CD4-positive, alpha-beta memory T cell (primary cell): ENCODE measurements around the gene MCCD1. TPM values are rescaled to one million over a fixed set of nuclear protein-coding genes. Genes with fewer than 3 reads are reported as not detected.
A peak's percentile ranks its signal among the peaks of the same experiment; 100 is the strongest.

Experiments
- CTCF ChIA-PET: fragments of 350-600 bp; sonication (Branson Sonifier 250); formaldehyde crosslinking; loops from one replicate; lab custom pipeline; 2021; ENCODE audit warnings: inconsistent platforms; ENCODE audit not compliant: partially characterized antibody; lab: Charles Lee
- POLR2A ChIA-PET: fragments of 350-600 bp; sonication (Branson Sonifier 250); formaldehyde crosslinking; loops from one replicate; lab custom pipeline; 2021; ENCODE audit not compliant: partially characterized antibody; lab: Charles Lee
- DNase-seq, 5 donors: peaks; one replicate each; pipeline versions ENCODE4 v3.0.0 to v3.0.0-alpha.2; 2020 to 2022; ENCODE audit warnings: mixed read lengths in 1 of 5
- H3K27ac ChIP-seq: one replicate; pipeline ENCODE4 v1.7.0; 2013; ENCODE audit warnings: low read depth, low read length
- H3K27me3 ChIP-seq: 2 replicates; pipeline ENCODE4 v1.7.0; 2013; ENCODE audit warnings: mild to moderate bottlenecking, low read length, moderate library complexity; ENCODE audit not compliant: insufficient read depth
- H3K36me3 ChIP-seq: 2 replicates; pipeline ENCODE4 v1.7.0; 2013; ENCODE audit warnings: mild to moderate bottlenecking, low read length, moderate library complexity; ENCODE audit not compliant: insufficient read depth
- H3K4me1 ChIP-seq: 2 replicates; pipeline ENCODE4 v1.7.0; 2013; ENCODE audit warnings: mild to moderate bottlenecking, low read length, moderate library complexity; ENCODE audit not compliant: insufficient read depth
- H3K4me3 ChIP-seq, 2 donors: one replicate each; pipeline ENCODE4 v1.7.0; 2013; ENCODE audit warnings: low read length in 2 of 2, mild to moderate bottlenecking in 1 of 2
- H3K9me3 ChIP-seq, 2 donors: one replicate each; pipeline ENCODE4 v1.7.0; 2013; ENCODE audit warnings: low read length in 2 of 2, control low read depth in 1 of 2; ENCODE audit not compliant: control insufficient read depth in 1 of 2
- H3K27ac Mint-ChIP-seq, 7 donors: one replicate each; pipeline ENCODE4 v1.8.0; 2020 to 2021; ENCODE audit warnings: mixed read lengths in 7 of 7, mild to moderate bottlenecking in 6 of 7, inconsistent platforms in 3 of 7, moderate library complexity in 3 of 7
- H3K27me3 Mint-ChIP-seq, 2 donors: one replicate each; pipeline ENCODE4 v1.8.0; 2020 to 2021; ENCODE audit warnings: mixed read lengths in 2 of 2
- H3K36me3 Mint-ChIP-seq, 2 donors: one replicate each; pipeline ENCODE4 v1.8.0; 2020 to 2021; ENCODE audit warnings: mixed read lengths in 2 of 2, inconsistent platforms in 1 of 2, mild to moderate bottlenecking in 1 of 2
- H3K4me1 Mint-ChIP-seq, 4 donors: one replicate each; pipeline ENCODE4 v1.8.0; 2020 to 2021; ENCODE audit warnings: mixed read lengths in 4 of 4, mild to moderate bottlenecking in 1 of 4
- H3K4me3 Mint-ChIP-seq, 8 donors: one replicate each; pipeline ENCODE4 v1.8.0; 2020 to 2021; ENCODE audit warnings: mixed read lengths in 8 of 8, mild to moderate bottlenecking in 7 of 8, moderate library complexity in 6 of 8, inconsistent platforms in 3 of 8
- H3K9me3 Mint-ChIP-seq, 8 donors: one replicate each; pipeline ENCODE4 v1.8.0; 2020 to 2021; ENCODE audit warnings: mixed read lengths in 8 of 8, mild to moderate bottlenecking in 5 of 8, inconsistent platforms in 3 of 8, moderate library complexity in 1 of 8
- intact Hi-C: fragments of 100-400 bp; cut with micrococcal nuclease; formaldehyde crosslinking; loops from one replicate; pipeline ENCODE4 v1.15.1; 2023
- polyA plus RNA-seq, 2 donors: library from polyadenylated mRNA; unstranded; fragments of 300-500 nt; fragmentation: Illumina TruSeq; gene quantifications; one replicate each; pipeline ENCODE4 v1.2.3, GENCODE V29; 2021
- total RNA-seq, 2 experiments: library from RNA; stranded (reverse); gene quantifications; one replicate each; pipeline ENCODE4 v1.2.3, GENCODE V29; 2021

Gene MCCD1
- total and polyA plus RNA-seq, 4 experiments from 2014 or later, result not detected

GRCh38 chr6:31529329-31530150 is 778 bp downstream of the MCCD1 start:
- DNase-seq, result no peak
- no peaks in the 10 kb centered on the region for H3K9me3 ChIP-seq
- intact Hi-C loops, result no loop called here
- Mint-ChIP-seq H3K27ac (no peak overlapping the region), H3K9me3 (no peaks in the 10 kb centered on the region), H3K36me3 (peaks cover 37 to 48% of the 10 kb centered on the region in 2 donors), H3K4me3 (no peak overlapping the region), H3K4me1 (peaks cover 4 to 16% (median 6%) of the 10 kb centered on the region in 4 donors), H3K27me3 (no peaks in the 10 kb centered on the region)
- H3K4me1 ChIP-seq, result peaks cover 3% of the 10 kb centered on the region
- no peak overlapping the region for H3K27ac ChIP-seq
- H3K36me3 ChIP-seq, result peaks cover 48% of the 10 kb centered on the region
- no peaks in the 10 kb centered on the region for H3K27me3 ChIP-seq
- ChIA-PET POLR2A (interaction anchor here (0.8 to 5.6 kb wide), 5 partner anchors 11 to 37 kb away, joined by 3 to 38 read pairs (median 4); partner anchors contain the start of genes DDX39B and MICB), CTCF (interaction anchor here (1.2 to 1.6 kb wide), 2 partner anchors 12 to 69 kb away, joined by 3 to 4 read pairs; no protein-coding TSS in a partner anchor)
- no peak overlapping the region for H3K4me3 ChIP-seq

- H3K4me3 Mint-ChIP-seq, result no peak overlapping the region
- POLR2A ChIA-PET, result no interaction called here
Measured at GRCh38 chr6:31530659-31531058, 1.9 kb downstream of the MCCD1 start.

GRCh38 chr6:31531162-31531561 is 2.4 kb downstream of the MCCD1 start:
- no peaks in the 10 kb centered on the region for H3K9me3 Mint-ChIP-seq
- Histone ChIP-seq H3K4me1 (peaks cover 3% of the 10 kb centered on the region), H3K27ac (no peak overlapping the region), H3K36me3 (peaks cover 64% of the 10 kb centered on the region), H3K4me3 (no peak overlapping the region), H3K9me3 (no peaks in the 10 kb centered on the region), H3K27me3 (no peaks in the 10 kb centered on the region)
- POLR2A ChIA-PET, result interaction anchor here (2.1 kb wide), 1 partner anchor 10 kb away, joined by 12 read pairs; the partner anchor contains the start of gene DDX39B
- no peaks in the 10 kb centered on the region for H3K27me3 Mint-ChIP-seq
- CTCF ChIA-PET, result interaction anchor here (1.6 kb wide), 1 partner anchor 67 kb away, joined by 5 read pairs; no protein-coding TSS in a partner anchor
- peak overlapping the region in 1 of 7 donors; percentile 25 for H3K27ac Mint-ChIP-seq
- H3K36me3 Mint-ChIP-seq, result peaks cover 53 to 65% of the 10 kb centered on the region in 2 donors
- no peak for DNase-seq
- intact Hi-C loops, result no loop called here
- H3K4me1 Mint-ChIP-seq, result peaks cover 10 to 26% (median 12%) of the 10 kb centered on the region in 4 donors
- no peak overlapping the region for H3K4me3 Mint-ChIP-seq

More at GRCh38 chr6:31530659-31531058, 1.9 kb downstream of the MCCD1 start:
- H3K4me3 ChIP-seq, result no peak overlapping the region
- Mint-ChIP-seq H3K27ac (peak overlapping the region in 2 of 7 donors; percentile 13 to 19), H3K27me3 (no peaks in the 10 kb centered on the region), H3K4me1 (peaks cover 5 to 23% (median 7%) of the 10 kb centered on the region in 4 donors), H3K36me3 (peaks cover 48 to 60% of the 10 kb centered on the region in 2 donors), H3K9me3 (no peaks in the 10 kb centered on the region)
- H3K36me3 ChIP-seq, result peaks cover 59% of the 10 kb centered on the region
- no peak overlapping the region for H3K27ac ChIP-seq
- no peaks in the 10 kb centered on the region for H3K9me3 ChIP-seq
- no peak for DNase-seq
- H3K4me1 ChIP-seq, result peaks cover 3% of the 10 kb centered on the region
- H3K27me3 ChIP-seq, result no peaks in the 10 kb centered on the region
- intact Hi-C loops, result no loop called here
- CTCF ChIA-PET, result interaction anchor here (1.6 kb wide), 1 partner anchor 67 kb away, joined by 5 read pairs; no protein-coding TSS in a partner anchor

- Mint-ChIP-seq H3K27ac (peak overlapping the region in 3 of 7 donors; percentile 33 to 57 (median 52)), H3K9me3 (no peaks in the 10 kb centered on the region), H3K36me3 (peaks cover 59 to 71% of the 10 kb centered on the region in 2 donors), H3K4me3 (no peak overlapping the region), H3K4me1 (peaks cover 10 to 31% (median 15%) of the 10 kb centered on the region in 4 donors), H3K27me3 (no peaks in the 10 kb centered on the region)
- no peak overlapping the region for H3K27ac ChIP-seq
- POLR2A ChIA-PET, result interaction anchor here (2.1 kb wide), 1 partner anchor 9 kb away, joined by 12 read pairs; the partner anchor contains the start of gene DDX39B
- peaks cover 71% of the 10 kb centered on the region for H3K36me3 ChIP-seq
- H3K9me3 ChIP-seq, result no peaks in the 10 kb centered on the region
- H3K4me1 ChIP-seq, result peaks cover 3% of the 10 kb centered on the region
- H3K27me3 ChIP-seq, result no peaks in the 10 kb centered on the region
- CTCF ChIA-PET, result interaction anchor here (1.6 kb wide), 1 partner anchor 66 kb away, joined by 5 read pairs; no protein-coding TSS in a partner anchor
- no peak for DNase-seq
- intact Hi-C loops, result no loop called here
- H3K4me3 ChIP-seq, result no peak overlapping the region
Measured at GRCh38 chr6:31531771-31532643, 3.2 kb downstream of the MCCD1 start.

- Mint-ChIP-seq H3K36me3 (peaks cover 63 to 76% of the 10 kb centered on the region in 2 donors), H3K4me3 (no peak overlapping the region), H3K9me3 (no peaks in the 10 kb centered on the region), H3K27ac (peak overlapping the region in 5 of 7 donors; percentile 22 to 75 (median 57)), H3K27me3 (no peaks in the 10 kb centered on the region), H3K4me1 (peaks cover 12 to 37% (median 19%) of the 10 kb centered on the region in 4 donors)
- Histone ChIP-seq H3K27ac (no peak overlapping the region), H3K36me3 (peaks cover 71% of the 10 kb centered on the region), H3K4me3 (no peak overlapping the region), H3K4me1 (peaks cover 3% of the 10 kb centered on the region), H3K9me3 (no peaks in the 10 kb centered on the region), H3K27me3 (no peaks in the 10 kb centered on the region)
- CTCF ChIA-PET, result no interaction called here
- DNase-seq, result no peak
- POLR2A ChIA-PET, result interaction anchor here (1.6 to 2.1 kb wide), 2 partner anchors 9 to 44 kb away, joined by 3 to 12 read pairs; partner anchors contain the start of gene DDX39B
- intact Hi-C loops, result no loop called here
Measured at GRCh38 chr6:31532644-31533454, 4.1 kb downstream of the MCCD1 start.

DNA sequence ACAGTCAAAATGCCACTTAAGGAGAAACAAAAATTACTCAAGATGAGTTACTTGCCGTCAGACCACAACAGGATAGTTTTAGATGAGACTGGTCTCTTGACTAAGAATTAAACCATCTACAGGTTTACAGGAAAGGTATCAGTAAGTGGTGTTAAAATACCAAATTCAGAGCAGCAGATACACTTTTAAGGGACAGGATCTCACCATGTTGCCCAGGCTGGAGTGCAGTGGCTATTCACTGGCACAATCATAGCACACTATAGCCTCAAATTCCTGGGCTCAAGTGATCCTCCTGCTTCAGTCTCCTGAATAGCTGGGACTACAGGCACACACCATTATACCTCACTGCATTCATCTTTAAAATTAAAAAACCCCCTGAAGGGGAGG is 4.7 kb downstream of the MCCD1 start:
- H3K27ac ChIP-seq, result no peak overlapping the region
- Mint-ChIP-seq H3K27me3 (no peaks in the 10 kb centered on the region), H3K36me3 (peaks cover 66 to 77% of the 10 kb centered on the region in 2 donors), H3K4me1 (peaks cover 15 to 41% (median 21%) of the 10 kb centered on the region in 4 donors), H3K27ac (peak overlapping the region in 4 of 7 donors; percentile 17 to 68 (median 62)), H3K9me3 (no peaks in the 10 kb centered on the region), H3K4me3 (no peak overlapping the region)
- CTCF ChIA-PET, result no interaction called here
- H3K27me3 ChIP-seq, result no peaks in the 10 kb centered on the region
- no peak for DNase-seq
- H3K4me1 ChIP-seq, result peaks cover 7% of the 10 kb centered on the region
- intact Hi-C loops, result no loop called here
- POLR2A ChIA-PET, result interaction anchor here (1.6 kb wide), 1 partner anchor 43 kb away, joined by 3 read pairs; no protein-coding TSS in a partner anchor
- no peak overlapping the region for H3K4me3 ChIP-seq
- peaks cover 76% of the 10 kb centered on the region for H3K36me3 ChIP-seq
- H3K9me3 ChIP-seq, result no peaks in the 10 kb centered on the region
